ENCODE measurements around the gene MRPS6. TPM values are rescaled to one million over a fixed set of nuclear protein-coding genes. Genes with fewer than 3 reads are reported as not detected.

Gene MRPS6
- total RNA-seq, 4 donors from 2014 or later: 20.3 to 29.7 (median 22.7) TPM

GRCh38 chr21:34183331-34183928, 110.1 kb downstream of the MRPS6 start:
- Histone ChIP-seq H3K27me3 (no peaks in the 10 kb centered on the region), H3K4me3 (no peak overlapping the region), H3K27ac (peak overlapping the region in 1 of 4 donors; percentile 19), H3K9me3 (no peaks in the 10 kb centered on the region), H3K4me1 (no peaks in the 10 kb centered on the region), H3K36me3 (no peaks in the 10 kb centered on the region)
- no peak for DNase-seq
- no peak for TF ChIP-seq CTCF (IDR thresholded peaks at IDR 0.05)
- TF ChIP-seq POLR2A (IDR thresholded peaks at IDR 0.05): no peak

GRCh38 chr21:34184232-34184631, 110.9 kb downstream of the MRPS6 start:
- H3K36me3 ChIP-seq: no peaks in the 10 kb centered on the region
- DNase-seq: no peak
- H3K4me3 ChIP-seq: no peak overlapping the region
- TF ChIP-seq POLR2A (IDR thresholded peaks at IDR 0.05): no peak
- no peak for TF ChIP-seq CTCF (IDR thresholded peaks at IDR 0.05)
- peak overlapping the region in 1 of 4 donors; percentile 19 for H3K27ac ChIP-seq
- no peaks in the 10 kb centered on the region for H3K9me3 ChIP-seq
- H3K4me1 ChIP-seq: no peaks in the 10 kb centered on the region
- no peaks in the 10 kb centered on the region for H3K27me3 ChIP-seq

GRCh38 chr21:34185026-34185750, 111.8 kb downstream of the MRPS6 start:
- no peak overlapping the region for H3K4me3 ChIP-seq
- DNase-seq: peak in 1 of 3 donors; percentile 27
- H3K27me3 ChIP-seq: no peaks in the 10 kb centered on the region
- no peaks in the 10 kb centered on the region for H3K4me1 ChIP-seq
- H3K36me3 ChIP-seq: no peaks in the 10 kb centered on the region
- H3K9me3 ChIP-seq: no peaks in the 10 kb centered on the region
- H3K27ac ChIP-seq: no peak overlapping the region
- TF ChIP-seq CTCF (IDR thresholded peaks at IDR 0.05) (no peak), POLR2A (IDR thresholded peaks at IDR 0.05) (no peak)

- peak overlapping the region in 2 of 4 donors; percentile 40 to 43 for H3K27ac ChIP-seq
- TF ChIP-seq CTCF (IDR thresholded peaks at IDR 0.05) (no peak), POLR2A (IDR thresholded peaks at IDR 0.05) (no peak)
- no peaks in the 10 kb centered on the region for H3K27me3 ChIP-seq
- H3K4me1 ChIP-seq: no peaks in the 10 kb centered on the region
- no peaks in the 10 kb centered on the region for H3K9me3 ChIP-seq
- no peaks in the 10 kb centered on the region for H3K36me3 ChIP-seq
- peak in 2 of 3 donors; percentile 77 to 89 for DNase-seq
- H3K4me3 ChIP-seq: no peak overlapping the region
Measured at GRCh38 chr21:34186109-34186719, 112.8 kb downstream of the MRPS6 start.

- Histone ChIP-seq H3K9me3 (no peaks in the 10 kb centered on the region), H3K4me3 (no peak overlapping the region), H3K4me1 (no peaks in the 10 kb centered on the region), H3K36me3 (no peaks in the 10 kb centered on the region), H3K27ac (no peak overlapping the region), H3K27me3 (no peaks in the 10 kb centered on the region)
- no peak for DNase-seq
- no peak for TF ChIP-seq CTCF (IDR thresholded peaks at IDR 0.05)
- no peak for TF ChIP-seq POLR2A (IDR thresholded peaks at IDR 0.05)
Measured at GRCh38 chr21:34187935-34188334, 114.6 kb downstream of the MRPS6 start.

Data from Peyer's patch (tissue), 4 donors.